H54 (cell line): ENCODE data around the gene PACS2.

Experiments used
- DNase-seq: peaks from one replicate; pipeline ENCODE4 v3.0.0; 2011; ENCODE audit warnings: low spot score, mixed read lengths; ENCODE audit not compliant: insufficient read length
- FAIRE-seq: peaks from 3 replicates; lab custom pipeline; 2011; peaks lifted over from hg19 to GRCh38; lab: Jason Lieb, UNC
- POLR2A ChIP-seq: IDR thresholded peaks from 2 replicates; pipeline ENCODE4 v1.6.1; 2011; ENCODE audit warnings: low read depth, mild to moderate bottlenecking, low read length

Gene PACS2

GRCh38 chr14:105386581-105387529, 72.3 kb downstream of the PACS2 start:
- DNase-seq (no peak), FAIRE-seq (no peak)
- TF ChIP-seq POLR2A = no peak

- FAIRE-seq (no peak), DNase-seq (no peak)
- TF ChIP-seq POLR2A = no peak
Measured at GRCh38 chr14:105387530-105387922, 73.0 kb downstream of the PACS2 start.

DNA sequence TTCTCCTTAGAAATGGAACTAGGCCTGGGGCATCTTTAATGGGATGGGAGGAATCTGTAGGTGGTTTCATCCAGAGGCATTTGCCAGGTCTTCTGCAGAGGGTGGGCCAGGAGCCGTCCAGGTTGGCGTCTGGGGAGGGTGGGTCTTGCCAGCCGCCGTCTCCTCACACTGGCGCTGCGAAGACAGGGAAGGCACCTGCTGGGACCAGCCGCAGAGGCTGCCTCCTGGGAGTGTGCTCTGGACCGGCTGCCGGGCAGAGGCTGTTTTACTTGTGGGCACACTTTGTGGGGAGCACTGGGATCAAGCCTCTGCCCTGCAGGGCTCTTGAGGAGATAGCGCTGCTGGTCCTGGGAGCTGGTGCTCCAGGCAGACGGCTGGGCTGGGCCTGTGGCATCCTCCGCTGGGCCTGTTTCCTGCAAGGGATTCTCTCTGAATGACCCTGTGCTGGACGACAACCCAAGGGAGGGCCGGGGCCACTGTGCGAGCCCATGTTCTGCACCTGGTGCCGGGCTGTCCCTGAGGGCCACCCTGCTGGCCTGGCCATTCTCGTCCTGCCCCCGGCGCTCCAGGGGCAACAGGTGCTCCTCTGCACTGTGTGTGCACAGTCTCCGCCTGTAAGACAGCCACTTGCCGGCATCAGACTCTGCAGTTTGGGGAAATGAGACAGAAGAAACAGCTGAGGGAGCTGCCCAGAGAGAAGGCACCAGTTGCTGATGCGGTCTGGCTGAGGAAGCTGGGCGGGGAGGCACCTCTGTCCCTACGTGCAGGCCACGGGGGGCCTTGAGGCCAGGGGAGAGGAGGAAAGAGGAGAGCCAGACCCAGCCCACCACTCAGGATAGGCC, 73.8 kb downstream of the PACS2 start:
- TF ChIP-seq POLR2A = no peak
- FAIRE-seq = no peak
- no peak for DNase-seq

DNA sequence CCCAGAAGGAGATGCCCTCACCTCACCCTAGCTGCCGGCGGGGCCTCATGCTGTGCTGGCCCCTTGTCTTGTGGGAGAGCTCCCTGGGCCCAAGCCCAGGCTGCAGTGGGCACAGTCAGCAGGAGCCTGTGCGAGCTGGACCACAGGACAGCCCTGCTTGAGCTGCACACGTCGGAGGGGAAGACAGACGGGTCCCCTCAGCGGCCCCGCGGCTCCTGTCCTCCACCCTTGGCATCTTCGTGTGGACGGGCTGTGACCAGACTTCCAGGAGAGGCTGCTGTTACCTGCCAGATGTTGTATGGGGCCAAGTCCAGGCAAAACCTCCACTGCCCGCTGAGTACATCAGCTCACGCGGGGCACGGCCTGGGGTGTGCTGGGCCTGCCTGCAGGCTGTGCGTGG, 74.4 kb downstream of the PACS2 start:
- DNase-seq = no peak
- no peak for TF ChIP-seq POLR2A
- no peak for FAIRE-seq

DNA sequence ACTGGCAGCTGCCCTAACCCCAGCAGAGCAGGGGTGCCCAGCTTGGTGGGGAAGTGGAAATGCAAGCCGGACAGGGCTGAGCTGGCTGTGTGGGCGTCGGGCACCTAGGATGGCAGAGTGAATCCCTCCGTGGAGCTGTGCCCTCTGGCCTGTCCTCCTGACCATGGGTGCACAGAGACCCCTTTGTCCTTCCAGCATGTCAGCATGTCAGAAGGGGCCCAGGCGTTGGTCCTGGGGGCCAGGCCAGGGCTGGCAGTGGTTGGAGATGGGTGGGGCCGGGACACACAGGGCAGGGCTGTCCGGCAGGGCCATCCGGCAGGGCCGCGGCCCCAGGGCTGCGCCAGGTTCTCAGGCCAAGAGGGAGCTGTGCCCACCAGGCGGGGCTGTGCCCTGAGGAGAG, 75.0 kb downstream of the PACS2 start:
- FAIRE-seq = no peak
- DNase-seq = no peak
- TF ChIP-seq POLR2A = no peak

DNA sequence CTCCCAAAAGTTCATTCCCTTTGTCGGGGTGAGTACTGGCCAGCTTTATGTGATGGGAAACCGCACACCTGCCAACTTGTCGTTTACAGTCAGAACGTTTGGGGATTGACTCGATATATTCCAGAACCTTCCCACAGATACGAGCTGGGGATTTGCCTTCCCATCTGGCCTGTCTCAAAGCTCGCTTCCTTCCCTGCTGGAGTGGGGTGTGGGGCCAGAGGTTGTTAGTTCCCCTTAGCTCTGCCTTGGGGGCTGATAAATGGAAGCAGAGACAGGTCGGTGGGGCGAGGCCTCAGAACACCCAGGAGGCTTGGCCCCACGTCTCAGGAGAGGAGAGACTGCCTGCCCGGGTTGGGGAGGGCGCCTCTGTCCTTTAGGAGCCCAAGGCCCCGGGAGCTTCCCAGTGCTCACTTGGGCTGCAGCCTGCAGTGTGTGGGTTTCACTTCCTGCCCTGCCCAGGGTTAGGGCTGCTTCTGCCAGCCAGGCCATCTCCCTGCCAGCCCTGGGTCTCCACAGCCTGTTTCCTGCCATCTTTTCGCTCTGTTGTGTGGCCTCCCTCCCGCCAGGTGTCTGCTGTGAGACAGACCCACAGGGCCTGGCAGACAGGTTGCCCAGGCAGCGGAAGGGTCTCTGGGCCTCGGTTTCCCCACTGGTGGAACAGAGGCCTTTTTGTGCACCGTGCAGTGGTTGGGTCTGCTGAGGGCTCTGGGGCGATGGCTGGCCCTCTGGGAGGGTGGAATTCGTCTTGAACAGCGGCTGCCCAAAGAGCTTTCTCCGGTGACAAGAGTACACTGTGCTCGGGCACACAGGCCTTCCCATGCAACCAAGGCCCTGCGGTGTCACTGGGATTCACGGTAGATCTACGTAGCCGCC, 75.7 kb downstream of the PACS2 start:
- no peak for TF ChIP-seq POLR2A
- no peak for DNase-seq
- no peak for FAIRE-seq

DNA sequence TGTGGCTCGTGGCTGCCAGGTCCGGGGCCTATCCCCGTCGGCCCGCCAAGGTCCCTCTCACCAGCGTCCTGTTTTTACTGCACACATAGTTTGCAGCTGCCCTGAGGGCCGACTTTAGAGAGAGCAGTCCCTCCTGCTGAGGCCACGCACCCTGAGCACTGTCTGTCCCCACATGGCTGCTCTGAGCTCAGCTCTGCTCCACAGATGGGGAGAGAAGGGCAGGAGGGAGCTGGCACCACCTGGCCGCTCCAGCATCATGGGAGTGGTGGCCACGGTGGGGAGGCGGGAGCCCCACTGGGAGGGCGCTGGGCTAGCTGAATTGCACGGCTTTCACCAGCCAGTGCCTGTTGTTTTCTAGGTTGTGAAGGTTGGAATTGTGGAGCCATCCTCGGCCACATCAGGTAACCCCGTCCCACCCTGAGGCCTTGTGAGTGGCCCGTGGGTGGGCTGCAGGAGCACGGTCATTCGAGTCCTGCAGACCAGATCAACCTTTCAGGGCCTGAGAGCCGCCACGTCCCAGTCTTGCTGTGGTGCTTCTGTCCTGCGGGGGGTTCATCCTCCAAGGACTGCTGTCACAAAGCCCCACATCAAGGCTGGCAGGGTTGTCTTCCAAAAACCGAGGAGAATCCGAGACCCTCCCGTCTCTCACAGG, 76.4 kb downstream of the PACS2 start:
- no peak for DNase-seq
- TF ChIP-seq POLR2A = no peak
- FAIRE-seq = no peak

DNA sequence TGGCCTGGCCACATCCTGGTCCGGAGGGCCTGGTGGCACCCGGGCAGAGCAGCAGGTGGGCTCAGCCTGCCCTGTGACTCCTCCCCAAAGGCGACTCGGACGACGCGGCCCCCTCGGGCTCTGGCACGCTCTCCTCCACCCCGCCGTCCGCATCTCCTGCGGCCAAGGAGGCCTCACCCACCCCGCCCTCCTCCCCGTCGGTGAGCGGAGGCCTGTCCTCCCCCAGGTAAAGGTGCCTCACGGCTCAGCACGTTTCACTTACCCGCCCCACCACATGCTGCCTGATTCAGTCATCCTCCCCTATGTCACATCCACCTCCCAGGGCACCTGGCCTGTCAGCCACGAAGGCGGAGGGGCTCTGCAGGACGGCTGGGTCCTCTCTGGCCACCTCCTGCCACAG, 77.0 kb downstream of the PACS2 start:
- DNase-seq = no peak
- FAIRE-seq = no peak
- no peak for TF ChIP-seq POLR2A

GRCh38 chr14:105392131-105393090, 77.9 kb downstream of the PACS2 start:
- no peak for FAIRE-seq

DNA sequence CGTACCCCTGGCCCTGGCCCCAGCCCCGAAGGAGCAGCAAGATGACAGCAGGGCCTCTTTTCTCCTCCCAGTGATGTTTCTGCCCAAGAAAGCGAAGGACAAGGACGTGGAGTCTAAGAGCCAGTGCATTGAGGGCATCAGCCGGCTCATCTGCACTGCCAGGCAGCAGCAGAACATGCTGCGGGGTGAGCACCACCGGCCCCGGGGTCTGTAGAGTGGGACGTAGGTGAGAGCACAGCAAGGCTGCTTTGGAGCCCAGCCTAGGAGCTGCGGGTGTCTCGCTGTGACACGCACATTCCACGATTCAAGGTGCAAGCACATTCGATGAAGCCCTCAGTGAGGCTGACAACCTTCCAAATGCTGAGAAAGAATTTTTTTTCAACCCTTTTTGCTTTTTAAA, 78.6 kb downstream of the PACS2 start:
- TF ChIP-seq POLR2A = no peak
- no peak for FAIRE-seq
- no peak for DNase-seq

More at GRCh38 chr14:105392131-105393090, 77.9 kb downstream of the PACS2 start:
- TF ChIP-seq POLR2A = no peak
- no peak for DNase-seq

- DNase-seq = no peak
- no peak for FAIRE-seq
- TF ChIP-seq POLR2A = no peak
Measured at GRCh38 chr14:105394714-105395537, 80.4 kb downstream of the PACS2 start.
